Jurkat, Clone E6-1 (cell line): ENCODE results near the gene MOCS3.

Experiments
- DNase-seq: peaks from one replicate; pipeline ENCODE4 v3.0.0-alpha.2; 2011; ENCODE audit warnings: low read depth, low spot score
- H3K4me3 ChIP-seq: 2 replicates; pipeline ENCODE4 v1.5.1; 2011; ENCODE audit warnings: mild to moderate bottlenecking, low read length, control low read depth, moderate library complexity

The MOCS3 gene

GRCh38 chr20:50931306-50932015 lies 27.2 kb upstream of the MOCS3 start, which contains the start of gene ADNP:
Gene ADNP, minus strand, starts transcription at chr20:50931437. Its CDS starts 27,441 bp downstream, at chr20:50903996.
- DNase-seq = peak; percentile 68
- peak within 1 kb of the TSS; percentile 93 for H3K4me3 ChIP-seq

- no peak for DNase-seq
- H3K4me3 ChIP-seq = no peak overlapping the region
Observed at GRCh38 chr20:50932016-50932485, 26.6 kb upstream of the MOCS3 start.

GRCh38 chr20:50932691-50933280 lies 25.8 kb upstream of the MOCS3 start:
- DNase-seq = no peak

GRCh38 chr20:50933589-50933988 lies 25.0 kb upstream of the MOCS3 start:
- no peak for DNase-seq
- H3K4me3 ChIP-seq = no peak overlapping the region

More at GRCh38 chr20:50932691-50933280, 25.8 kb upstream of the MOCS3 start:
- H3K4me3 ChIP-seq = no peak overlapping the region

GRCh38 chr20:50943069-50943468 lies 15.5 kb upstream of the MOCS3 start:
- no peak overlapping the region for H3K4me3 ChIP-seq
- no peak for DNase-seq

- H3K4me3 ChIP-seq = no peak overlapping the region
- no peak for DNase-seq
Observed at GRCh38 chr20:50948132-50948785, 10.4 kb upstream of the MOCS3 start.

- no peak overlapping the region for H3K4me3 ChIP-seq
- no peak for DNase-seq
Observed at GRCh38 chr20:50953196-50953595, 5.4 kb upstream of the MOCS3 start.

GRCh38 chr20:50953821-50954220 lies 4.8 kb upstream of the MOCS3 start:
- no peak overlapping the region for H3K4me3 ChIP-seq
- DNase-seq = no peak

- no peak for DNase-seq
- peak overlapping the region; percentile 98 for H3K4me3 ChIP-seq
Observed at GRCh38 chr20:50957276-50957675, 1.3 kb upstream of the MOCS3 start.

- H3K4me3 ChIP-seq = peak within 1 kb of the TSS; percentile 98
- DNase-seq = no peak
Observed at GRCh38 chr20:50957798-50958614, 612 bp upstream of the MOCS3 start, which contains the start of gene DPM1. Gene DPM1, minus strand, starts transcription at chr20:50958532. Its CDS starts 9 bp downstream, at chr20:50958523.

GRCh38 chr20:50959543-50960126 lies 1.0 kb downstream of the MOCS3 start:
- no peak for DNase-seq
- H3K4me3 ChIP-seq = peak overlapping the region; percentile 98

- no peak for DNase-seq
- H3K4me3 ChIP-seq = no peak overlapping the region
Observed at GRCh38 chr20:50967586-50967985, 9.0 kb downstream of the MOCS3 start.

- H3K4me3 ChIP-seq = no peak overlapping the region
- no peak for DNase-seq
Observed at GRCh38 chr20:50968289-50968688, 9.7 kb downstream of the MOCS3 start.

GRCh38 chr20:50969435-50969834 lies 10.8 kb downstream of the MOCS3 start:
- H3K4me3 ChIP-seq = no peak overlapping the region
- no peak for DNase-seq

GRCh38 chr20:50969912-50970311 lies 11.3 kb downstream of the MOCS3 start:
- no peak for DNase-seq
- H3K4me3 ChIP-seq = no peak overlapping the region

GRCh38 chr20:50975701-50976330 lies 17.2 kb downstream of the MOCS3 start:
- no peak overlapping the region for H3K4me3 ChIP-seq

GRCh38 chr20:50977066-50978021 lies 18.7 kb downstream of the MOCS3 start:
- H3K4me3 ChIP-seq = no peak overlapping the region
- no peak for DNase-seq

More at GRCh38 chr20:50975701-50976330, 17.2 kb downstream of the MOCS3 start:
- no peak for DNase-seq
